Measurements from ENCODE around the gene GDE1. TPM values are rescaled to one million over a fixed set of nuclear protein-coding genes. Genes with fewer than 3 reads are reported as not detected.

GDE1 gene
- total RNA-seq, 1 donor, result 53.1 TPM

DNA sequence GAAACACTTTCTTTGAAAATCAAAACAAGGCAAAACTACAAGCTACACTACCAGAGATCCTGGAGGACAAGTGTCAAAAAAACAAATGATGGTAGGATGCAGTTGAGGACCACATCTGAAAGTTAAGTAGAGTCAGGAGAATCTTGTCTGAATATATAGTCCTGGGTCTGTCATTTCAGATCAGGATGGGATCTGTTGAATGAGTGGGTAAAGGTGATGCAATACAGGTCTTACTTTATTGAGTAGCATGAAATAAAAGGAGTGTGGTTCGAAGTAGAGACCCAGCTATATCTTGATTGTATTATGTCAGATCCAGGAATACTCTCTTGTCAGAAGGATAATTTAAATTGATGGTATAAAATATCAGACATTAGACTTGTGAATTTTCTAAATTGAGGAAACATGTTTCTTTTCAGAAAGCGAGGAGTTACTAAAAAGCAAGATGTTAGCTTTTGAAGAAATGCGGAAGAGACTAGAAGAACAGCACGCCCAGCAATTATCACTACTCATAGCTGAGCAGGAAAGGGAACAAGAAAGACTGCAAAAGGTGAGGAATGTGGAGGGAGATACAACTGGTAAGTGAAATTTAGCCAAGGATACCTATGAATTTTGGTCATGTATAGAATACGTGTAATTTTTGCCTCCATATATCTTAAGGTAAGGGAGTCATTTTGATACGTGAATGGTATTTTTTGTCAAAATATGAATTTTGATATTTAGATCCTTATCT lies 18.5 kb upstream of the GDE1 start:
- no peaks in the 10 kb centered on the region for H3K4me1 ChIP-seq (ENCODE audit: insufficient read depth, low read length)
- H3K4me3 ChIP-seq (ENCODE audit: low read length), result no peak overlapping the region
- H3K27me3 ChIP-seq (ENCODE audit: insufficient read depth, low read length), result no peaks in the 10 kb centered on the region
- no peaks in the 10 kb centered on the region for H3K9me3 ChIP-seq (ENCODE audit: low read depth, low read length)

- H3K4me1 ChIP-seq (ENCODE audit: insufficient read depth, low read length), result no peaks in the 10 kb centered on the region
- no peak overlapping the region for H3K4me3 ChIP-seq (ENCODE audit: low read length)
- no peaks in the 10 kb centered on the region for H3K27me3 ChIP-seq (ENCODE audit: insufficient read depth, low read length)
- no peaks in the 10 kb centered on the region for H3K9me3 ChIP-seq (ENCODE audit: low read depth, low read length)
Measured at GRCh38 chr16:19532601-19533000, 10.7 kb upstream of the GDE1 start.

DNA sequence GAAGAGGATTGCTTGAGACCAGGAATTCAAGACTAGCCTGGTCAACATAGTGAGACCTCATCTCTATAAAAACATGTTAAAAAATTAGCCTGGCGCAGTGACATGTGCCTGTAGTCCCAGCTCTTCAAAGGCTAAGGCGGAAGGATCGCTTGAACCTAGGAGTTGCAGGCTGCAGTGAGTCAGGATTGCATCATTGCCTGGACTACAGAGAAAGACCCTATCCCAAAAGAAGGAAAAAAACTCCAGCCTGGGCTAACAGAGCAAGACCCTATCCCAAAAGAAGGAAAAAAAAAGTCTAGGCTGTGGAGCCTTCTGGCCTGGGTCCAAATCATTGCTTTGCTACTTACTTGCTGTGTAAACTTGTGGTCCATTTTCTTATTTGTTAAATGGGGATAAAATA lies 6.8 kb upstream of the GDE1 start:
- no peaks in the 10 kb centered on the region for H3K9me3 ChIP-seq (ENCODE audit: low read depth, low read length)
- peaks cover 14% of the 10 kb centered on the region for H3K4me1 ChIP-seq (ENCODE audit: insufficient read depth, low read length)
- no peak overlapping the region for H3K4me3 ChIP-seq (ENCODE audit: low read length)
- H3K27me3 ChIP-seq (ENCODE audit: insufficient read depth, low read length), result no peaks in the 10 kb centered on the region

DNA sequence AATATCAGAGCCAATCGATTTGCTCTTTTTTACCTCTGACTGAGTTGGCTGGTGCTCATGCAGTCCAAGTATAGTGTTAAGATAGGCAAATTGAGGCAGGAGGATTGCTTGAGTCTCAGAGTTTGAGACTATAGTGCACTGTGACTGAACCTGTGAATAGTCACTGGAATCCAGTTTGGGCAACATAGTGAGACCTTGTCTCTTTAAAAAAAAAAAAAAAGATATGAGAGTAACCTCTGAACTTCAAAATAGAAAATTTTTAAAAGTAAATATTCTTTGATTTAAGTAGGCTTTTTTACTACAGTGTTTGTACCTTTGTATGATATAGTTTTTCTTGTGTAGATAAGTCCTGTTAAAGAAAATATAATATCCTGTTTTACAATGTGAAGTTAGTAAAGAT lies 5.3 kb upstream of the GDE1 start:
- H3K9me3 ChIP-seq (ENCODE audit: low read depth, low read length), result no peaks in the 10 kb centered on the region
- no peak overlapping the region for H3K4me3 ChIP-seq (ENCODE audit: low read length)
- peaks cover 27% of the 10 kb centered on the region for H3K4me1 ChIP-seq (ENCODE audit: insufficient read depth, low read length)
- no peaks in the 10 kb centered on the region for H3K27me3 ChIP-seq (ENCODE audit: insufficient read depth, low read length)

DNA sequence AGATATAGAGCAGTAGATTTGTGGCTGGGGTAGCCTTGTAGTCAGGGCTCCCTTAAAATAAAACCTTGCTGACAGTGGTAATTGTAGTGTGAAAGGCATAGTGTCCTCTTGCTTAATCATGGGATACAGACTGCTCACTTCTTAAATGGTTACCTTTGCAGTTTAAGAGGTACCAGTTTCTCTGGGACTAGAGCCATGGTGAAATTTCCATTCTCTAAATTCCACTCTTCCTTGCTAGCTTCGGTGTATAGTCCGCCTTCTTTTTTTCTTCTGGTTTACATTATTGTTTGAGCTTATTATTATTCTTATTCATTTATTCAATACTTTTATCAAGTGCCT lies 3.5 kb upstream of the GDE1 start:
- H3K27me3 ChIP-seq (ENCODE audit: insufficient read depth, low read length), result no peaks in the 10 kb centered on the region
- no peaks in the 10 kb centered on the region for H3K9me3 ChIP-seq (ENCODE audit: low read depth, low read length)
- H3K4me3 ChIP-seq (ENCODE audit: low read length), result peak overlapping the region; percentile 86
- H3K4me1 ChIP-seq (ENCODE audit: insufficient read depth, low read length), result peaks cover 38% of the 10 kb centered on the region

GRCh38 chr16:19524616-19525384 lies 2.9 kb upstream of the GDE1 start:
- Histone ChIP-seq H3K9me3 (ENCODE audit: low read depth, low read length) (no peaks in the 10 kb centered on the region), H3K27me3 (ENCODE audit: insufficient read depth, low read length) (no peaks in the 10 kb centered on the region), H3K4me3 (ENCODE audit: low read length) (peak overlapping the region; percentile 86), H3K4me1 (ENCODE audit: insufficient read depth, low read length) (peaks cover 44% of the 10 kb centered on the region)

- peaks cover 48% of the 10 kb centered on the region for H3K4me1 ChIP-seq (ENCODE audit: insufficient read depth, low read length)
- no peaks in the 10 kb centered on the region for H3K9me3 ChIP-seq (ENCODE audit: low read depth, low read length)
- no peaks in the 10 kb centered on the region for H3K27me3 ChIP-seq (ENCODE audit: insufficient read depth, low read length)
- H3K4me3 ChIP-seq (ENCODE audit: low read length), result peak overlapping the region; percentile 86
Measured at GRCh38 chr16:19524356-19524615, 2.4 kb upstream of the GDE1 start.

- Histone ChIP-seq H3K4me1 (ENCODE audit: insufficient read depth, low read length) (peaks cover 52% of the 10 kb centered on the region), H3K27me3 (ENCODE audit: insufficient read depth, low read length) (no peaks in the 10 kb centered on the region), H3K4me3 (ENCODE audit: low read length) (peak within 1 kb of the TSS; percentile 86), H3K9me3 (ENCODE audit: low read depth, low read length) (no peaks in the 10 kb centered on the region)
Measured at GRCh38 chr16:19523559-19524355, 1.9 kb upstream of the GDE1 start, which contains the start of gene CCP110. Gene CCP110 (plus strand): TSS chr16:19523942. CDS start chr16:19527882, 3,940 bp downstream.

DNA sequence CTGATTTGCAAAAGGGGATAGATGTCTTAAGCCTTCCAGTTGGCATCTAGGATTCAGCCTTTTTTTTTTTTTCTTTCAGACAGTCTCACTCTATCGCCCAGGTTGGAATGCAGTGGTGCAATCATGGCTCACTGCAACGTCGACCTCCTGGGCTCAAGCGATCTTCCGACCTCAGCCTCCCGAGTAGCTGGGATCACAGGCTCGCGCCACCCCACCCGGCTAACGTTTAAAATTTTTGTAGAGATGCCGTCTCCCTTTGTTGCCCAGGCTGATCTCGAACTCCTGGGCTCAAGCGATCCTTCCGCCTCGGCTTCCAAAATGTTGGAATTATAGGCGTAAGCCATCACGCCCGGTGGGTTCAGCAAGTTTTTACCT lies 1.3 kb upstream of the GDE1 start:
- Histone ChIP-seq H3K9me3 (ENCODE audit: low read depth, low read length) (no peaks in the 10 kb centered on the region), H3K4me1 (ENCODE audit: insufficient read depth, low read length) (peaks cover 52% of the 10 kb centered on the region), H3K27me3 (ENCODE audit: insufficient read depth, low read length) (no peaks in the 10 kb centered on the region), H3K4me3 (ENCODE audit: low read length) (no peak overlapping the region)

DNA sequence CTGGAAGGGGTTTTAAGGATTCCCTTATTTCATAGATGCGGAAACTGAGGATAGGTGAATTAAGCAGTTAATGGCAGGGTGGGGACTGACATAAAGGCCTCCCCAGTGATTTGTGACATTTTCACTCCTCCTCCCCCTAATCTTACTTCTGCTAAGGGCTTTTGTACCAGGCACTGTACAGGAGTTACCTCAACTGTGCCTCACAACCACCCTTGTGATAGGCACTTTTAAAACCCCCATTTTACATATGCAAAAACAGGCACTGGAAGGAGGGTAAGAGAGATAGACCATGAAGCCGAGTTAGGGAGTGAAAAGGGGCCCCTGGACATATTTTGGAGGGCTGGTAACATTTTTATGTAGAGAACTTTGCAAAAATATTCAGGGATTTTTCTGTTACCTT lies 862 bp upstream of the GDE1 start:
- Histone ChIP-seq H3K4me3 (ENCODE audit: low read length) (no peak overlapping the region), H3K9me3 (ENCODE audit: low read depth, low read length) (no peaks in the 10 kb centered on the region), H3K4me1 (ENCODE audit: insufficient read depth, low read length) (peaks cover 52% of the 10 kb centered on the region), H3K27me3 (ENCODE audit: insufficient read depth, low read length) (no peaks in the 10 kb centered on the region)

DNA sequence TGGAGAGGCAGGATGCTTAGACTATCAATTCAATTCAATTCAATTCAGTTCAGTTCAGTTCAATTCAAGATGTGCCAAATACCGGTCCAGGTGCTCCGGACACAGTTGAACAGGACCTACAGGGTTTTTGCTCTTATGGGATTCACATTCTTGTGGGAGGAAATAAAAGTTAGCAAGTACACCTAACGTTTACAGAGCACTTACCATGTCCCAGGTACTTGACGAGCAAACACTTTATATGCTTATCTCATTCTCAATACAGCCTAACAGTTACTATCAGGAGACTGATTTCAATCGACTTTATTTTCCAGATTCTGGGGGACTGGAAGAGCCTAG lies 467 bp upstream of the GDE1 start:
- H3K4me3 ChIP-seq (ENCODE audit: low read length), result peak overlapping the region; percentile 89
- peaks cover 52% of the 10 kb centered on the region for H3K4me1 ChIP-seq (ENCODE audit: insufficient read depth, low read length)
- H3K27me3 ChIP-seq (ENCODE audit: insufficient read depth, low read length), result no peaks in the 10 kb centered on the region
- no peaks in the 10 kb centered on the region for H3K9me3 ChIP-seq (ENCODE audit: low read depth, low read length)

DNA sequence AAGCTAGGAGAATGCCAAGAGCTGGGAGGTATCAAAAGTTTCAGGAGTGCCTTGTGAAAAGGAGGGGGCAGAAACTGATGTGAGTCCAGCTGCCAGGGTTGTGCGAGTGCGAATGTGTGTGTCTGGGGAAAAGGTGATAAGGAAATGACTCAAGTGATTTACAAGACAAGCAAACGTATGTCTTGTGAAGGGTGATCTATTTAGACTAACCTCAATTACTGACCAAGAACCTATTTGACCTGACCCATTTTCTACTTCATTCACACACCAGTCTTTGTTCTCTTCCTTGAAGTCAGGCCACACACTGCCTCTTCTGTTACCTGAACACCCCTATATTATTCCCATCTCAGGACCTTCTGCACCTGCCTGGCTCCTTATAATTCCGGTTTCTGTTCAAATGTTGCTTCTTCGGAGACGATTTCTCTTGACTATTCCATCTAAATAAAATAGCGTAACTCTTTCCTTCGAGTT lies 1.0 kb downstream of the GDE1 start:
- Histone ChIP-seq H3K4me1 (ENCODE audit: insufficient read depth, low read length) (peaks cover 52% of the 10 kb centered on the region), H3K9me3 (ENCODE audit: low read depth, low read length) (no peaks in the 10 kb centered on the region), H3K4me3 (ENCODE audit: low read length) (peak overlapping the region; percentile 89), H3K27me3 (ENCODE audit: insufficient read depth, low read length) (no peaks in the 10 kb centered on the region)

GRCh38 chr16:19518388-19518787 lies 3.5 kb downstream of the GDE1 start:
- Histone ChIP-seq H3K9me3 (ENCODE audit: low read depth, low read length) (no peaks in the 10 kb centered on the region), H3K4me3 (ENCODE audit: low read length) (no peak overlapping the region), H3K4me1 (ENCODE audit: insufficient read depth, low read length) (peaks cover 42% of the 10 kb centered on the region), H3K27me3 (ENCODE audit: insufficient read depth, low read length) (no peaks in the 10 kb centered on the region)

DNA sequence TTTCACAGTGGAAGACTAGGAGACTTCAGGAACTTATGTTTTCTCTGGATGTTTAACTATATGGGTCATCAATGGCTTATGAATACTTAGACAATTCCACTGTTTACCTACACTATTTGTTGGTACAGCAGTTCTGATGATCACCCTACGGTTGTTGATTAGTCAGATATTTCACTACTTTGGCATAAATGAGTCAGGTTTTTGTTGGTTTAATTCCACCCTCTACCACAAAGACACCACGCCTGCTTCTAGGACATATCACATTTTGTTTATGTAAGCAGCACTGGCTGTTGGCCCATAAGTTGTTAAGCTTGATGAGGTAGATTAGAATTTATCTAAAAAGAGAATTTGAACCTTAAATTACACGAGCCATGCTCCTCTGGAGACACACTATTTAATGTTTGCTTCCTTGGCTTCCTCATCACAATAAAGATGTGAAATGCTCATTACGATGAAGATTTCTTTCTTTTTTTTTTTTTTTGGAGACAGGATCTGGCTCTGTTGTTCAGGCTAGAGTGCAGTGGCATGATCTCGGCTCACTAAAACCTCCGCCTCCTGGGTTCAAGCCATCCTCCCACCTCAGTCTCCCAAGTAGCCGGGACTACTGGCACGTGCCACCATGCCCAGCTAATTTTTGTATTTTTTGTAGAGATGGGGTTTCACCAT lies 4.3 kb downstream of the GDE1 start:
- peaks cover 34% of the 10 kb centered on the region for H3K4me1 ChIP-seq (ENCODE audit: insufficient read depth, low read length)
- no peaks in the 10 kb centered on the region for H3K27me3 ChIP-seq (ENCODE audit: insufficient read depth, low read length)
- H3K9me3 ChIP-seq (ENCODE audit: low read depth, low read length), result no peaks in the 10 kb centered on the region
- H3K4me3 ChIP-seq (ENCODE audit: low read length), result no peak overlapping the region

GRCh38 chr16:19515757-19516156 lies 6.1 kb downstream of the GDE1 start:
- no peaks in the 10 kb centered on the region for H3K27me3 ChIP-seq (ENCODE audit: insufficient read depth, low read length)
- H3K4me1 ChIP-seq (ENCODE audit: insufficient read depth, low read length), result peaks cover 28% of the 10 kb centered on the region
- no peaks in the 10 kb centered on the region for H3K9me3 ChIP-seq (ENCODE audit: low read depth, low read length)
- H3K4me3 ChIP-seq (ENCODE audit: low read length), result no peak overlapping the region

Data from mononuclear cell (primary cell).